Measurements from ENCODE around the gene ABLIM2. TPM values are rescaled to one million over a fixed set of nuclear protein-coding genes. Genes with fewer than 3 reads are reported as not detected.

The ABLIM2 gene
- total and polyA plus RNA-seq, 2 donors (not counting 1 experiment from before 2014, with no cell fraction given), result 3.3 to 79.0 TPM

DNA sequence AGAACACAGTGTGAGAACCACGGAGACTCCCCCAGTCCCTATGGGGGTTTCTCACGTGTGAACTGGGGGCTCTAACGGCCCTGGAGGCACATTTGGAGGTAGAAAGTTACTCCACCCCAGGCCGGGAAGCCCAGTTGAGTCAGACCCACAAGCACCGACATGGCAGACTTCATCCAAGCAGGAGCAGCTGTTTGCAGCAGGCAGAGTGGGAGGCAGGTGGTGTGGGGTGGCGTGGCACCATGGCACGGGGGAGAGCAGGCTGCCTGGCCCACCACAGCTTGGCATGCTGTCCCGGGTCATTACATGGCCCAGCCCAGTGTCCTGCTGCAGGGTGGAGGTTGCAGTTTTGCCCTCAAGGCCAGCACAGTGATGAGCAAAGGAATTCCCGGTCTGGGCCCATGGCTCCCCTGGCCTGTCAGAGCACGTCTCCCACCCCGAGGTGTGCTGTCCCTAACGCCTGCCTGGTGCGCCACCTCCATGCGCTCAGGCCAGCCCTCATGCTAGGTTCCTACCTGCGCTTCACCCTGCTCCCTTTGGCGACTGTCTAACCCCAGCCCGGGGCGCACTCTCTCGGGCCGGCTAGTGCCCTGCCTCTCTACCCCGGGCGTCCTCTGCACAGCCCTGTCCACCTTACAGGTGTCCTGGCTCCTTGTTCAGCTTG, 128.4 kb downstream of the ABLIM2 start:
- ChIA-PET CTCF (no interaction called here), POLR2A (no interaction called here)
- Histone ChIP-seq H3K27ac (ENCODE audit: low read length in 2 of 2) (no peak overlapping the region), H3K79me2 (ENCODE audit: control insufficient read depth, insufficient read depth, low read length) (no peaks in the 10 kb centered on the region), H4K20me1 (ENCODE audit: control insufficient read depth, insufficient read depth, low read length, poor library complexity, severe bottlenecking) (no peaks in the 10 kb centered on the region), H3K4me2 (replicated peaks; ENCODE audit: low read depth, low read length, poor library complexity, severe bottlenecking) (no peak overlapping the region), H3K9ac (ENCODE audit: low read length) (no peak overlapping the region), H3K36me3 (replicated peaks in 1 of 2; ENCODE audit: control extremely low read depth in 1 of 2, control insufficient read depth in 1 of 2, extremely low read depth in 1 of 2, insufficient read depth in 2 of 2, low read length in 1 of 2) (no peaks in the 10 kb centered on the region), H3K4me1 (ENCODE audit: control insufficient read depth in 2 of 2, insufficient read depth in 2 of 2, low read length in 2 of 2) (peaks cover 3% of the 10 kb centered on the region in 2 donors), H3K27me3 (replicated peaks in 1 of 4; ENCODE audit: control extremely low read depth in 1 of 4, control insufficient read depth in 3 of 4, insufficient read depth in 4 of 4, low read length in 3 of 4) (no peaks in the 10 kb centered on the region), H3K9me3 (ENCODE audit: control extremely low read depth in 1 of 3, control insufficient read depth in 2 of 3, insufficient read depth in 1 of 3, low read length in 2 of 3) (no peaks in the 10 kb centered on the region), H3K4me3 (ENCODE audit: control extremely low read depth in 1 of 5, extremely low read depth in 1 of 5, insufficient read depth in 1 of 5, low read depth in 2 of 5, low read length in 4 of 5) (no peak overlapping the region), H2AFZ (ENCODE audit: insufficient read depth, low read depth, low read length, poor library complexity, severe bottlenecking) (no peak overlapping the region)
- no peak for TF ChIP-seq EZH2 (IDR thresholded peaks at IDR 0.05; ENCODE audit: borderline replicate concordance, insufficient read depth, low read depth, low read length, poor library complexity, severe bottlenecking)
- TF ChIP-seq, protein P1, sequence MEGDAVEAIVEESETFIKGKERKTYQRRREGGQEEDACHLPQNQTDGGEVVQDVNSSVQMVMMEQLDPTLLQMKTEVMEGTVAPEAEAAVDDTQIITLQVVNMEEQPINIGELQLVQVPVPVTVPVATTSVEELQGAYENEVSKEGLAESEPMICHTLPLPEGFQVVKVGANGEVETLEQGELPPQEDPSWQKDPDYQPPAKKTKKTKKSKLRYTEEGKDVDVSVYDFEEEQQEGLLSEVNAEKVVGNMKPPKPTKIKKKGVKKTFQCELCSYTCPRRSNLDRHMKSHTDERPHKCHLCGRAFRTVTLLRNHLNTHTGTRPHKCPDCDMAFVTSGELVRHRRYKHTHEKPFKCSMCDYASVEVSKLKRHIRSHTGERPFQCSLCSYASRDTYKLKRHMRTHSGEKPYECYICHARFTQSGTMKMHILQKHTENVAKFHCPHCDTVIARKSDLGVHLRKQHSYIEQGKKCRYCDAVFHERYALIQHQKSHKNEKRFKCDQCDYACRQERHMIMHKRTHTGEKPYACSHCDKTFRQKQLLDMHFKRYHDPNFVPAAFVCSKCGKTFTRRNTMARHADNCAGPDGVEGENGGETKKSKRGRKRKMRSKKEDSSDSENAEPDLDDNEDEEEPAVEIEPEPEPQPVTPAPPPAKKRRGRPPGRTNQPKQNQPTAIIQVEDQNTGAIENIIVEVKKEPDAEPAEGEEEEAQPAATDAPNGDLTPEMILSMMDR (IDR thresholded peaks at IDR 0.05), result no peak
- 92% methylated on average over 22 of the region's 22 CpGs for WGBS (ENCODE audit: insufficient coverage)
- Mint-ChIP-seq H3K9me3 (ENCODE audit: insufficient read depth) (no peaks in the 10 kb centered on the region), H3K4me3 (no peak overlapping the region), H3K27ac (no peak overlapping the region), H3K4me1 (peaks cover 3% of the 10 kb centered on the region), H3K27me3 (peaks cover 7% of the 10 kb centered on the region)
- no peak for DNase-seq
- no peak for ATAC-seq (ENCODE audit: low read depth)
- intact Hi-C loops (cut with micrococcal nuclease), result no loop called here

DNA sequence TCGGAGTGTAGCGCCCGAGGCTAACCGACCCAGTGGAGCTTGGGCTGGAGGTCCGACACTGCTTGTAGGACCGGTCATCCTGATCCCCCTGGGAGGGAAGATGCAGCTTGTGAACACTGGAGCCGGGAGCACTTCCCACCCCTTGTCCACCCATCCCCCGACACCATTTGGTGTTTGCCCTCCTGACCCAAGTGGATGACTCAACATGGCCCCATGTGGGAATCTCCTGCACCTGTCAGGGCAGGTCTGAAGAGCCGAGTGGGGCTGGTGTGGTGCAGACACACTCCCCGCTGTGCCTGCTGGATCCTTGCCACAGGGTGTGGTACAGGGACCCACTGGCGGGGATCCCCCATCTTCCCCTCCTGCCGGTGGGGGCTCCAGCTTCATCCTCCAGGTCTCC, 128.9 kb downstream of the ABLIM2 start:
- DNase-seq (no peak), ATAC-seq (ENCODE audit: low read depth) (no peak)
- peaks cover 5% of the 10 kb centered on the region for H3K27me3 Mint-ChIP-seq
- H3K4me1 ChIP-seq (ENCODE audit: control insufficient read depth in 2 of 2, insufficient read depth in 2 of 2, low read length in 2 of 2), result no peaks in the 10 kb centered on the region
- H3K4me3 Mint-ChIP-seq, result no peak overlapping the region
- H3K27ac Mint-ChIP-seq, result no peak overlapping the region
- WGBS (ENCODE audit: insufficient coverage), result 85% methylated on average over 12 of the region's 12 CpGs
- no peak overlapping the region for H3K27ac ChIP-seq (ENCODE audit: low read length in 2 of 2)
- H3K9me3 ChIP-seq (ENCODE audit: control extremely low read depth in 1 of 3, control insufficient read depth in 2 of 3, insufficient read depth in 1 of 3, low read length in 2 of 3), result no peaks in the 10 kb centered on the region
- H3K9me3 Mint-ChIP-seq (ENCODE audit: insufficient read depth), result no peaks in the 10 kb centered on the region
- H3K27me3 ChIP-seq (replicated peaks in 1 of 4; ENCODE audit: control extremely low read depth in 1 of 4, control insufficient read depth in 3 of 4, insufficient read depth in 4 of 4, low read length in 3 of 4), result no peaks in the 10 kb centered on the region
- H3K79me2 ChIP-seq (ENCODE audit: control insufficient read depth, insufficient read depth, low read length), result no peaks in the 10 kb centered on the region
- POLR2A ChIA-PET, result no interaction called here
- no peak overlapping the region for H3K4me3 ChIP-seq (ENCODE audit: control extremely low read depth in 1 of 5, extremely low read depth in 1 of 5, insufficient read depth in 1 of 5, low read depth in 2 of 5, low read length in 4 of 5)
- TF ChIP-seq, protein P1 (IDR thresholded peaks at IDR 0.05), result no peak
- no peak for TF ChIP-seq EZH2 (IDR thresholded peaks at IDR 0.05; ENCODE audit: borderline replicate concordance, insufficient read depth, low read depth, low read length, poor library complexity, severe bottlenecking)
- H3K36me3 ChIP-seq (replicated peaks in 1 of 2; ENCODE audit: control extremely low read depth in 1 of 2, control insufficient read depth in 1 of 2, extremely low read depth in 1 of 2, insufficient read depth in 2 of 2, low read length in 1 of 2), result no peaks in the 10 kb centered on the region
- no peaks in the 10 kb centered on the region for H3K4me1 Mint-ChIP-seq
- no peak overlapping the region for H3K9ac ChIP-seq (ENCODE audit: low read length)
- intact Hi-C loops (cut with micrococcal nuclease), result no loop called here
- CTCF ChIA-PET, result no interaction called here
- no peak overlapping the region for H2AFZ ChIP-seq (ENCODE audit: insufficient read depth, low read depth, low read length, poor library complexity, severe bottlenecking)
- no peak overlapping the region for H3K4me2 ChIP-seq (replicated peaks; ENCODE audit: low read depth, low read length, poor library complexity, severe bottlenecking)
- H4K20me1 ChIP-seq (ENCODE audit: control insufficient read depth, insufficient read depth, low read length, poor library complexity, severe bottlenecking), result no peaks in the 10 kb centered on the region
